ENCODE data around the gene GPR37L1.
"Not testable (repeated sequence)": the region's sequence is repeated elsewhere in the genome, so short reads cannot be mapped to it uniquely, and the experiment has no call there.

GPR37L1 gene

DNA sequence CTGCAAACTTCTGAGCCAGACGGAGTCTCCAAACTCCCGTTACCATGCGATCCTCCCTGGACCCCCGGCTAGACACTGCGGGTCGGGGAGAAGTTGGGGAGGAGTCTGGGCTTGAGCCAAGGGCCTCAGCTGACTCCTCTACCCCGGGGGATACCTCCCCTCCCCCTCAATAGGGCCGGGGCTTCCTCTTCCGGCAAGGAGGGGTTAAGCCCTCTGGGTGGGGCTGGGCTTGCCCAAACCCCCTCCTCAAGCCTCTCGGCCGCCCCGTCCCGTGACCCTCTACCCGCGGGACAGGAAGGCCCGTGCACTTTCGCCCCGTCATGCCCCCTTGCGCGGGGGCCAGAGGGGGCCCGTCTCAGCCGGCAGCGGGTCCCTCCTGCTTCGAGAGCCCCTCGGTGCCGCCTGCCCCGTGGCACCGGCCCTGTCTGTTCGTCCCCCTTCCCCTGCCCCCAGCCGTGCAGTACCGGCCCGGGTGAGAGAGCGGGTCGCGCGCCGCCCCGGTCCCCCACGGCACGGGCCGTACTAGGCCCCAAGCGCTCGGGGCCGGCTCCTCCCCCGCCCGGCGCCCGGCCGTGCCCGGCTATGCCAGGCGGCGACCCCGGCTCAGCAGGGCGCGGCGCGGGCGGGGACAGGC is 21.2 kb downstream of the GPR37L1 start:
- Histone ChIP-seq H3K4me1 (ENCODE audit: low read length) (peaks cover 7% of the 10 kb centered on the region), H3K79me2 (ENCODE audit: low read length) (peaks cover 47% of the 10 kb centered on the region), H3K27ac (ENCODE audit: low read length) (peak overlapping the region; percentile 5; the same call in 1 of the 2 replicates), H3K9me3 (replicated peaks; ENCODE audit: insufficient read depth, low read length) (no peaks in the 10 kb centered on the region), H3K9me2 (replicated peaks; ENCODE audit: insufficient read depth, low read length) (no peaks in the 10 kb centered on the region), H2AFZ (ENCODE audit: low read length) (peak overlapping the region; percentile 24), H3K9ac (ENCODE audit: low read length) (peak overlapping the region; percentile 87), H3K27me3 (replicated peaks; ENCODE audit: insufficient read depth, low read length) (no peaks in the 10 kb centered on the region), H3K36me3 (replicated peaks; ENCODE audit: insufficient read depth, low read length) (no peaks in the 10 kb centered on the region), H3K4me2 (ENCODE audit: low read depth, low read length) (peak overlapping the region; percentile 80), H3K4me3 (ENCODE audit: low read length) (peak overlapping the region; percentile 89), H3F3A (ENCODE audit: insufficient read depth, low read length) (peaks cover 11% of the 10 kb centered on the region), H4K20me1 (ENCODE audit: insufficient read depth, low read length) (0 out of 2 replicates have a peak, but pooled peaks cover 8% of the 10 kb centered on the region)
- DNase-seq: no peak
- TF ChIP-seq EZH2 (optimal IDR thresholded peaks at IDR 0.05; ENCODE audit: low read depth, low read length) (no peak), EZH2phosphoT487 (IDR thresholded peaks at IDR 0.05; ENCODE audit: low read length) (no peak)
- TF ChIP-seq, protein P1, sequence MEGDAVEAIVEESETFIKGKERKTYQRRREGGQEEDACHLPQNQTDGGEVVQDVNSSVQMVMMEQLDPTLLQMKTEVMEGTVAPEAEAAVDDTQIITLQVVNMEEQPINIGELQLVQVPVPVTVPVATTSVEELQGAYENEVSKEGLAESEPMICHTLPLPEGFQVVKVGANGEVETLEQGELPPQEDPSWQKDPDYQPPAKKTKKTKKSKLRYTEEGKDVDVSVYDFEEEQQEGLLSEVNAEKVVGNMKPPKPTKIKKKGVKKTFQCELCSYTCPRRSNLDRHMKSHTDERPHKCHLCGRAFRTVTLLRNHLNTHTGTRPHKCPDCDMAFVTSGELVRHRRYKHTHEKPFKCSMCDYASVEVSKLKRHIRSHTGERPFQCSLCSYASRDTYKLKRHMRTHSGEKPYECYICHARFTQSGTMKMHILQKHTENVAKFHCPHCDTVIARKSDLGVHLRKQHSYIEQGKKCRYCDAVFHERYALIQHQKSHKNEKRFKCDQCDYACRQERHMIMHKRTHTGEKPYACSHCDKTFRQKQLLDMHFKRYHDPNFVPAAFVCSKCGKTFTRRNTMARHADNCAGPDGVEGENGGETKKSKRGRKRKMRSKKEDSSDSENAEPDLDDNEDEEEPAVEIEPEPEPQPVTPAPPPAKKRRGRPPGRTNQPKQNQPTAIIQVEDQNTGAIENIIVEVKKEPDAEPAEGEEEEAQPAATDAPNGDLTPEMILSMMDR (IDR thresholded peaks at IDR 0.05; ENCODE audit: low read length): no peak

DNA sequence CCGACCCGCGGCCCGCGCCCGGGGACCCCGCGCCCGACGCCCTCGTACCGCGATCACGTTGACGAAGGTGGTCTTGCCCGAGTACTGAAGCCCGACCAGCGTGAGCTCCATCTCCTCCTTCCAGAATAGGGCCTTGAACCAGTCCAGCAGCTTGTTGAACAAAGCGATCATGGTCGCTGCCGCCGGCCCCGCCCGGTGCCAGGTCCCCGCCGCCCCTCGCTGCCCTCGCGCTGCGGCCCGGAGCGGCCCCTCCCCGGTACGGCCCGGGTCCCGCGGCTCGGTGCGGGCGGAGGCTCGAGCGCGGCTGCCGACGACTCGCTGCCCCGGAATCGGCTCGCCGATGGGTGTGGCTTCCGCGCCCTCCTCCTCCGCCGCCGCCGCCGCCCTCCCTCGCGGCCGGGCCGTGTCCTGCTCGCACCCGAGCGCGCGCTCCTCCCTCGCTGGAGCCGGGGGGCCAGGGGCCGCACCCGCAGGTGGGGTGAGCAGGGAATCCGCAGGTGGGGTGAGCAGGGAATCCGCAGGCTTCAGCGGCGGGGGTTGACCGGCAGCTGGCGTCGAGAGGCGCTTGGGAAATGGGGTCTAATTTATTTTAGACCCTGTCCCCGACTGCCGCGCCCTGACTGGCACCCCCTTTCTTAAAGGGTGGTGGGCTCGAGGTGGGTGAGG is 21.8 kb downstream of the GPR37L1 start, which contains the start of gene ARL8A:
TSS of gene ARL8A (minus strand) at position 336 of the 666 bp plus-strand sequence. CDS start at position 171, 165 bp downstream.
- Histone ChIP-seq H3F3A (ENCODE audit: insufficient read depth, low read length) (peaks cover 11% of the 10 kb centered on the region), H3K4me3 (ENCODE audit: low read length) (peak within 1 kb of the TSS; percentile 89), H3K4me1 (ENCODE audit: low read length) (peaks cover 7% of the 10 kb centered on the region), H4K20me1 (ENCODE audit: insufficient read depth, low read length) (0 out of 2 replicates have a peak, but pooled peaks cover 8% of the 10 kb centered on the region), H3K9me2 (replicated peaks; ENCODE audit: insufficient read depth, low read length) (no peaks in the 10 kb centered on the region), H2AFZ (ENCODE audit: low read length) (peak within 1 kb of the TSS; percentile 91), H3K9ac (ENCODE audit: low read length) (peak within 1 kb of the TSS; percentile 87), H3K4me2 (ENCODE audit: low read depth, low read length) (peak within 1 kb of the TSS; percentile 95), H3K27ac (ENCODE audit: low read length) (peak within 1 kb of the TSS; percentile 5; the same call in 1 of the 2 replicates), H3K79me2 (ENCODE audit: low read length) (peaks cover 44% of the 10 kb centered on the region), H3K36me3 (replicated peaks; ENCODE audit: insufficient read depth, low read length) (no peaks in the 10 kb centered on the region), H3K9me3 (replicated peaks; ENCODE audit: insufficient read depth, low read length) (no peaks in the 10 kb centered on the region), H3K27me3 (replicated peaks; ENCODE audit: insufficient read depth, low read length) (no peaks in the 10 kb centered on the region)
- peak; percentile 67 for DNase-seq
- TF ChIP-seq, protein P1 (IDR thresholded peaks at IDR 0.05; ENCODE audit: low read length): no peak
- TF ChIP-seq EZH2 (optimal IDR thresholded peaks at IDR 0.05; ENCODE audit: low read depth, low read length) (no peak), EZH2phosphoT487 (IDR thresholded peaks at IDR 0.05; ENCODE audit: low read length) (no peak)

DNA sequence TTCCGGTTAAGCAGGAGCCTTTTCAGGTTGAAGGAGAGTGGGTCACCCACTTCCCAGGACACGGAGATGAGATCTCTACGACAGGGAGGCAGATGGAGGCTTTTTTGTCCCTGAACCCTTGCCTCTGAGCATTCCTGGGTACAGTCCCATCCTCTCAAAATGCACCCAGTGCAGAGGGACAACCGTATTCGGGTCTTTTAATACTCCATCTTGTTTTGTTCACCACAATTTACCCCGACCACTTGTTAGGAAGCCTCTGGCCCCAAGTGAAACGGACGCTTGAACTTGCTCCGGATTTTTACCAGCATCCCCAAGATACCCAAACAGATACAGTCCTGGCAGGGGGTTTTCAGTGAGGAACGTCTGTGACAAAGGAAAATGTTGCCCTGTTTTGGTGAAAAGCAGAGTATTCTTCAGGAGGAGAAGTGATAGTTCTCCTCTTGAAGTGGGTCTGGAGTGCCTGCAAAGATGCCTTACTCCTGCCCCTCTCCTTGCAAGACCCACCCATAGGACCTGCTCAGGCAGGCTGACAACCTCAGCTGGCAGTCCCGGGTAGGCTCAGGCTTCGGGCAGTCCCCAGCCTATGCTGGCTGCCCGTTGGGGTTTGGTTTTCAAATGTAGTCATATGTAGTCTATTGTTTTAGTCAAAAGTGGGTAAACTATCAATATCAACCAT is 22.5 kb downstream of the GPR37L1 start:
- H3K9me3 ChIP-seq (replicated peaks; ENCODE audit: insufficient read depth, low read length): no peaks in the 10 kb centered on the region
- H2AFZ ChIP-seq (ENCODE audit: low read length): peak overlapping the region; percentile 91
- H3K27me3 ChIP-seq (replicated peaks; ENCODE audit: insufficient read depth, low read length): no peaks in the 10 kb centered on the region
- peaks cover 7% of the 10 kb centered on the region for H3K4me1 ChIP-seq (ENCODE audit: low read length)
- 0 out of 2 replicates have a peak, but pooled peaks cover 8% of the 10 kb centered on the region for H4K20me1 ChIP-seq (ENCODE audit: insufficient read depth, low read length)
- peak overlapping the region; percentile 71 for H3K4me3 ChIP-seq (ENCODE audit: low read length)
- H3K9ac ChIP-seq (ENCODE audit: low read length): peak overlapping the region; percentile 61
- H3K9me2 ChIP-seq (replicated peaks; ENCODE audit: insufficient read depth, low read length): no peaks in the 10 kb centered on the region
- peaks cover 39% of the 10 kb centered on the region for H3K79me2 ChIP-seq (ENCODE audit: low read length)
- H3F3A ChIP-seq (ENCODE audit: insufficient read depth, low read length): peaks cover 11% of the 10 kb centered on the region
- H3K36me3 ChIP-seq (replicated peaks; ENCODE audit: insufficient read depth, low read length): no peaks in the 10 kb centered on the region
- peak overlapping the region; percentile 95 for H3K4me2 ChIP-seq (ENCODE audit: low read depth, low read length)
- DNase-seq: peak; percentile 46
- TF ChIP-seq EZH2 (optimal IDR thresholded peaks at IDR 0.05; ENCODE audit: low read depth, low read length) (no peak), EZH2phosphoT487 (IDR thresholded peaks at IDR 0.05; ENCODE audit: low read length) (no peak)
- TF ChIP-seq, protein P1 (IDR thresholded peaks at IDR 0.05; ENCODE audit: low read length): no peak
- peak overlapping the region; percentile 0; the same call in 1 of the 2 replicates for H3K27ac ChIP-seq (ENCODE audit: low read length)

DNA sequence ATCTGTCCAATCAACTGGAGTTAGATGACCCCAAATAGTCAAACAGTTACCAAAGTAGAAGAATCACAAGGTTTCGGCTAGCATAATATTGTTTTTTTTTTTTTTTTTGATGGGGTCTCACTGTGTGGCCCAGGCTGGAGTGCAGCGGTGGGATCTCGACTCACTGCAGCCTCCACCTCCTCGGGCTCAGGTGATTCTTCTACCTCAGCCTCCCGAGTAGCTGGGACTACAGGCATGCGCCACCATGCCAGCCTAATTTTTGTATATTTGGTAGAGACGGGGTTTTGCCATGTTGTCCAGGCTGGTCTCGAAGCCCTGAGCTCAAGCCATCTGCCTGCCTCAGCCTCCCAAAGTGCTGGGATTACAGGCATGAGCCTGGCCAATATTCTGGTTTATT is 23.0 kb downstream of the GPR37L1 start:
- H3K36me3 ChIP-seq (replicated peaks; ENCODE audit: insufficient read depth, low read length); H4K20me1 ChIP-seq (ENCODE audit: insufficient read depth, low read length); H3K9ac ChIP-seq (ENCODE audit: low read length); H3K4me1 ChIP-seq (ENCODE audit: low read length); H3K9me3 ChIP-seq (replicated peaks; ENCODE audit: insufficient read depth, low read length); H3K4me3 ChIP-seq (ENCODE audit: low read length); H3K9me2 ChIP-seq (replicated peaks; ENCODE audit: insufficient read depth, low read length); H3K27me3 ChIP-seq (replicated peaks; ENCODE audit: insufficient read depth, low read length); H2AFZ ChIP-seq (ENCODE audit: low read length); H3K27ac ChIP-seq (ENCODE audit: low read length): not testable (repeated sequence)
- peaks cover 34% of the 10 kb centered on the region for H3K79me2 ChIP-seq (ENCODE audit: low read length)
- peaks cover 11% of the 10 kb centered on the region for H3F3A ChIP-seq (ENCODE audit: insufficient read depth, low read length)
- peak overlapping the region; percentile 95; the same call in 1 of the 2 replicates for H3K4me2 ChIP-seq (ENCODE audit: low read depth, low read length)
- DNase-seq: peak; percentile 5
